HCT116 (cell line): ENCODE results near the gene NCBP2. TPM values are rescaled to one million over a fixed set of nuclear protein-coding genes. Genes with fewer than 3 reads are reported as not detected.

Experiments used
- ATAC-seq: fragments of 200-7000 bp; cut with Tn5 transposase; 2 replicates; pipeline ENCODE4 v1.9.1; 2020; ENCODE audit warnings: mild to moderate bottlenecking, moderate library complexity
- BruUV-seq: library from RNA; stranded (reverse); fragments of 400-500 nt; replicated peaks from 2 replicates; lab custom pipeline; 2021; lab: Mats Ljungman, UMichigan
- CTCF ChIA-PET: fragments of 300-600 bp; sonication (Branson Sonifier 250); formaldehyde crosslinking; loops from one replicate; lab custom pipeline; 2021; ENCODE audit warnings: antibody characterized with exemption; lab: Charles Lee
- POLR2A ChIA-PET: fragments of 300-600, 350-600 bp; sonication (Branson Sonifier 250); formaldehyde crosslinking; loops from one replicate; lab custom pipeline; 2021; ENCODE audit warnings: antibody characterized with exemption; lab: Charles Lee
- RAD21 ChIA-PET, 2 experiments: fragments of 300-600 bp; sonication (Branson Sonifier 250); formaldehyde crosslinking; loops; one replicate each; lab custom pipeline; 2023; ENCODE audit warnings: low total read pairs in 2 of 2; ENCODE audit not compliant: uncharacterized antibody in 2 of 2, unreplicated experiment in 2 of 2, low non-redundant PET in 1 of 2; lab: Charles Lee
- DNase-seq: peaks from one replicate; pipeline ENCODE4 v3.0.0-alpha.2; 2010; ENCODE audit warnings: low read depth, low spot score
- H2AFZ ChIP-seq: fragments of 200-600 bp; shearing (Covaris generic), sonication (generic); 2 replicates; pipeline ENCODE4 v1.6.1; 2017; ENCODE audit warnings: low read depth, mixed run types, mixed read lengths, antibody characterized with exemption, low read length; ENCODE audit not compliant: poor library complexity, severe bottlenecking
- H3K27ac ChIP-seq: 2 replicates; pipeline ENCODE4 v1.5.1; 2012; ENCODE audit warnings: low read depth, low read length
- H3K27me3 ChIP-seq: fragments of 200-600 bp; sonication (generic); 2 replicates; pipeline ENCODE4 v1.6.1; 2016; ENCODE audit warnings: mixed run types, low read length, mixed read lengths; ENCODE audit not compliant: insufficient read depth
- H3K36me3 ChIP-seq, 2 experiments: fragments of 200-500 bp in 1 of 2; fragments of 200-600 bp in 1 of 2; sonication (Bioruptor generic) in 1 of 2; sonication (generic) in 1 of 2; 2 replicates each; pipeline versions ENCODE4 v1.5.1 to v1.6.1; 2014 to 2016; ENCODE audit warnings: low read length in 2 of 2, inconsistent platforms in 1 of 2, mixed read lengths in 1 of 2, mixed run types in 1 of 2; ENCODE audit not compliant: insufficient read depth in 2 of 2, control insufficient read depth in 1 of 2
- H3K4me1 ChIP-seq, 2 experiments: fragments of 200-600 bp in 1 of 2; sonication (generic) in 1 of 2; 2 replicates each; pipeline versions ENCODE4 v1.5.1 to v1.6.1; 2012 to 2017; ENCODE audit warnings: low read length in 2 of 2, inconsistent platforms in 1 of 2, mild to moderate bottlenecking in 1 of 2, mixed read lengths in 1 of 2, mixed run types in 1 of 2, moderate library complexity in 1 of 2; ENCODE audit not compliant: insufficient read depth in 2 of 2, control insufficient read depth in 1 of 2
- H3K4me2 ChIP-seq: fragments of 200-600 bp; sonication (generic); 2 replicates; pipeline ENCODE4 v1.6.1; 2017; ENCODE audit warnings: mixed run types, low read length, mixed read lengths
- H3K4me3 ChIP-seq, 2 experiments: fragments of 200-600 bp in 1 of 2; sonication (generic) in 1 of 2; replicated peaks in 1 of 2; 2 replicates each; pipeline ENCODE4 v1.5.1; 2011 to 2016; ENCODE audit warnings: low read length in 2 of 2, control low read depth in 1 of 2, low read depth in 1 of 2, mild to moderate bottlenecking in 1 of 2, mixed read lengths in 1 of 2, mixed run types in 1 of 2
- H3K79me2 ChIP-seq: fragments of 200-600 bp; sonication (generic); 2 replicates; pipeline ENCODE4 v1.6.1; 2017; ENCODE audit warnings: mild to moderate bottlenecking, mixed run types, low read length, moderate library complexity, mixed read lengths; ENCODE audit not compliant: insufficient read depth
- H3K9ac ChIP-seq: fragments of 200-600 bp; sonication (generic); 2 replicates; pipeline ENCODE4 v1.6.1; 2016; ENCODE audit warnings: low read length, mixed read lengths
- H3K9me2 ChIP-seq: fragments of 200-600 bp; sonication (generic), shearing (Covaris generic); 2 replicates; pipeline ENCODE4 v1.6.1; 2017; ENCODE audit warnings: mixed run types, mild to moderate bottlenecking, moderate library complexity; ENCODE audit not compliant: insufficient read depth
- H3K9me3 ChIP-seq, 2 experiments: fragments of 200-500 bp in 1 of 2; fragments of 200-600 bp in 1 of 2; sonication (Bioruptor generic) in 1 of 2; sonication (generic) in 1 of 2; 2 replicates each; pipeline ENCODE4 v1.6.1; 2014 to 2017; ENCODE audit warnings: low read length in 2 of 2, mixed read lengths in 2 of 2, inconsistent platforms in 1 of 2, low read depth in 1 of 2, mild to moderate bottlenecking in 1 of 2, mixed run types in 1 of 2, moderate library complexity in 1 of 2; ENCODE audit not compliant: control insufficient read depth in 1 of 2, insufficient read depth in 1 of 2
- H4K20me1 ChIP-seq: fragments of 200-600 bp; sonication (generic), shearing (Covaris generic); 2 replicates; pipeline ENCODE4 v1.6.1; 2017; ENCODE audit warnings: mixed run types, mild to moderate bottlenecking, moderate library complexity; ENCODE audit not compliant: insufficient read depth
- CEBPB ChIP-seq: IDR thresholded peaks from 2 replicates; pipeline ENCODE4 v1.6.1; 2012; ENCODE audit warnings: low read depth
- EGR1 ChIP-seq: IDR thresholded peaks from 2 replicates; pipeline ENCODE4 v1.6.1; 2012; ENCODE audit warnings: low read depth
- ELF1 ChIP-seq: IDR thresholded peaks from 2 replicates; pipeline ENCODE4 v1.6.1; 2012; ENCODE audit warnings: low read depth, borderline replicate concordance
- EZH2phosphoT487 ChIP-seq: fragments of 200-600 bp; IDR thresholded peaks from 2 replicates; pipeline ENCODE4 v1.6.1; 2018; ENCODE audit warnings: antibody characterized with exemption, borderline replicate concordance
- FOSL1 ChIP-seq: IDR thresholded peaks from 2 replicates; pipeline ENCODE4 v1.6.1; 2012; ENCODE audit warnings: low read depth
- JUND ChIP-seq: IDR thresholded peaks from 2 replicates; pipeline ENCODE4 v1.6.1; 2012
- POLR2A ChIP-seq: IDR thresholded peaks from 2 replicates; pipeline ENCODE4 v1.7.0; 2011; ENCODE audit warnings: borderline replicate concordance; ENCODE audit not compliant: insufficient read depth, insufficient read length; ENCODE audit errors: extremely low read depth
- POLR2AphosphoS5 ChIP-seq: IDR thresholded peaks from 2 replicates; pipeline ENCODE4 v1.6.1; 2011; ENCODE audit warnings: mild to moderate bottlenecking, low read depth, low read length, moderate library complexity
- SIN3A ChIP-seq: IDR thresholded peaks from 2 replicates; pipeline ENCODE4 v1.6.1; 2012; ENCODE audit warnings: low read depth
- TCF7L2 ChIP-seq: IDR thresholded peaks from 2 replicates; pipeline ENCODE4 v1.7.0; 2011; ENCODE audit warnings: borderline replicate concordance, inconsistent platforms; ENCODE audit not compliant: insufficient read depth, insufficient read length; ENCODE audit errors: extremely low read depth
- YY1 ChIP-seq: IDR thresholded peaks from 2 replicates; pipeline ENCODE4 v1.6.1; 2011; ENCODE audit warnings: low read length, low read depth, moderate library complexity, mild to moderate bottlenecking; ENCODE audit not compliant: insufficient replicate concordance; ENCODE audit errors: extremely low read depth
- ZFX ChIP-seq: fragments of 450-650 bp; IDR thresholded peaks from 2 replicates; pipeline ENCODE4 v1.6.1; 2017
- ZNF274 ChIP-seq: fragments of 200-500 bp; sonication (Bioruptor generic); IDR thresholded peaks from 2 replicates; pipeline ENCODE4 v1.6.1; 2014; ENCODE audit warnings: mild to moderate bottlenecking, low read depth, low read length, inconsistent platforms
- intact Hi-C: fragments of 100-400 bp; cut with micrococcal nuclease; formaldehyde crosslinking; loops from 2 replicates; pipeline ENCODE4 v1.10.0; 2022
- total RNA-seq: library from RNA; stranded (reverse); gene quantifications from one replicate; pipeline ENCODE4 v1.2.1, GENCODE V29; 2021; ENCODE audit not compliant: unreplicated experiment
- TF ChIP-seq, protein P1 (sequence below): IDR thresholded peaks from 2 replicates; pipeline ENCODE4 v1.6.1; 2012; ENCODE audit warnings: low read depth
- TF ChIP-seq, protein P2 (sequence below): IDR thresholded peaks from 2 replicates; pipeline ENCODE4 v1.6.1; 2012
- TF ChIP-seq, protein P3 (sequence below): IDR thresholded peaks from 2 replicates; pipeline ENCODE4 v1.6.1; 2012

Gene NCBP2
- total RNA-seq, 1 experiment from 2014 or later: 82.4 TPM

DNA sequence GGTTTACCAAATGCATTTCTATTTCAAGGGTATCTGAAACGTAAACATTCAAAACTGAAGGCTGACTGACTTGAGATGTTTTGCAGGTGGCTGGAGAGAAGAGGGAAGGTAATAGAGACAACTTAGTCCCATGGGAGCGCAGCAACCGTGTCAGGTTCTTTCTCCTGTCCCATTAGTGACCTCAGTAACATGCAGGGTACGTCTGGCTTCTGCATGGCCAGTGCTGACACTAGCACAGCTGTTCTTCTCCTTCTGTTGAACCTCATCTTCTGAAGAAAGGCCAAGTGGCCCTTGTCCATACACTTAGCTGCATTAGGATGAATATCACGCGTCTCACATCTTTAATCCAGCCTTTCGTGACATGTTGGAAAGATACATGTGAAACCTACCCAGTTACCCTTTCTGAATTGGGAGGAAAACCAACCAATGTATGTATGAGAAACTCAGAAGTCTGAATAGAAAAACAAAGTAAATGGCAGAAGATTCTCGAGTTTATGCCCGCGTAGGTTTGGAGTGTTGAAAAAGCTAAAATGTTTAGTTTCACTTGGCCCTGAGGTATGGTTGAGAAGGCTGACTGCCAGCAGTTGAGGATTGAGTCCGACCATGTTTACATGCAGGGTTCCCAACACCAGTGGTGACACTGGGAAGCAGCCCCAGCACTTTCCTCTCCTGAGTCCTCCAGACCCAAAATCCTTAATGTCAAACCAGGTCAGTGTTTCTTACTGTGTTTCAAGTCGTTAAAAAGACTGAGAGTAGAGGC, 10.3 kb downstream of the NCBP2 start (continued):
- TF ChIP-seq, protein P1, sequence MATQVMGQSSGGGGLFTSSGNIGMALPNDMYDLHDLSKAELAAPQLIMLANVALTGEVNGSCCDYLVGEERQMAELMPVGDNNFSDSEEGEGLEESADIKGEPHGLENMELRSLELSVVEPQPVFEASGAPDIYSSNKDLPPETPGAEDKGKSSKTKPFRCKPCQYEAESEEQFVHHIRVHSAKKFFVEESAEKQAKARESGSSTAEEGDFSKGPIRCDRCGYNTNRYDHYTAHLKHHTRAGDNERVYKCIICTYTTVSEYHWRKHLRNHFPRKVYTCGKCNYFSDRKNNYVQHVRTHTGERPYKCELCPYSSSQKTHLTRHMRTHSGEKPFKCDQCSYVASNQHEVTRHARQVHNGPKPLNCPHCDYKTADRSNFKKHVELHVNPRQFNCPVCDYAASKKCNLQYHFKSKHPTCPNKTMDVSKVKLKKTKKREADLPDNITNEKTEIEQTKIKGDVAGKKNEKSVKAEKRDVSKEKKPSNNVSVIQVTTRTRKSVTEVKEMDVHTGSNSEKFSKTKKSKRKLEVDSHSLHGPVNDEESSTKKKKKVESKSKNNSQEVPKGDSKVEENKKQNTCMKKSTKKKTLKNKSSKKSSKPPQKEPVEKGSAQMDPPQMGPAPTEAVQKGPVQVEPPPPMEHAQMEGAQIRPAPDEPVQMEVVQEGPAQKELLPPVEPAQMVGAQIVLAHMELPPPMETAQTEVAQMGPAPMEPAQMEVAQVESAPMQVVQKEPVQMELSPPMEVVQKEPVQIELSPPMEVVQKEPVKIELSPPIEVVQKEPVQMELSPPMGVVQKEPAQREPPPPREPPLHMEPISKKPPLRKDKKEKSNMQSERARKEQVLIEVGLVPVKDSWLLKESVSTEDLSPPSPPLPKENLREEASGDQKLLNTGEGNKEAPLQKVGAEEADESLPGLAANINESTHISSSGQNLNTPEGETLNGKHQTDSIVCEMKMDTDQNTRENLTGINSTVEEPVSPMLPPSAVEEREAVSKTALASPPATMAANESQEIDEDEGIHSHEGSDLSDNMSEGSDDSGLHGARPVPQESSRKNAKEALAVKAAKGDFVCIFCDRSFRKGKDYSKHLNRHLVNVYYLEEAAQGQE: no peak
- TF ChIP-seq, protein P2, sequence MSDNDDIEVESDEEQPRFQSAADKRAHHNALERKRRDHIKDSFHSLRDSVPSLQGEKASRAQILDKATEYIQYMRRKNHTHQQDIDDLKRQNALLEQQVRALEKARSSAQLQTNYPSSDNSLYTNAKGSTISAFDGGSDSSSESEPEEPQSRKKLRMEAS: no peak
- TF ChIP-seq CEBPB (no peak), EGR1 (no peak), EZH2phosphoT487 (no peak), JUND (no peak), FOSL1 (no peak), SIN3A (no peak)

DNA sequence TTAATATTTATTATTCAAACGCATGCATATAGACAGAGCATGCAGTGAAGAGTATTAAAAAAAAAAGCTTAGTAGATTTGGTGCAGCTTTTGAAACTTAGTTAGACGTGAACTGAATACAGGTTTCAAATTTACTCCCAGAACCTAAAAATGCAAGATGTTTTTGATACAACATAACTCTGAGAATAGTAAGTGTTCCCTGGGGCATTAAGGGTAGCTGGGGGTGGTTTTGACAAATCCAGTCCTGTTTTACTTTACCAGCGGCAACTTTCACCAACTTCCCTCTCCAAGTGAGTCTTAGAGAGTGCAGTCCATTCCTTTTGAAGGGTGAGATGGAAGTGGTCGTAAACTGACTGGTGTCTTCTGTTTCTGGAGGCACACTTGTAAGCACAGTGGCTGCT, 11.2 kb downstream of the NCBP2 start:
- H3K4me2 ChIP-seq: no peak overlapping the region
- H3K27ac ChIP-seq: no peak overlapping the region
- H3K4me1 ChIP-seq: no peaks in the 10 kb centered on the region
- no peak overlapping the region for H3K9ac ChIP-seq
- peaks cover 25 to 40% of the 10 kb centered on the region in 2 experiments for H3K36me3 ChIP-seq
- H3K9me2 ChIP-seq: no peaks in the 10 kb centered on the region
- H2AFZ ChIP-seq: no peak overlapping the region
- no peak overlapping the region for H3K4me3 ChIP-seq
- TF ChIP-seq ZNF274 (no peak), YY1 (no peak), TCF7L2 (no peak), ZFX (no peak), POLR2AphosphoS5 (no peak), SIN3A (no peak), JUND (no peak), POLR2A (no peak), ELF1 (no peak)
- TF ChIP-seq, protein P3, sequence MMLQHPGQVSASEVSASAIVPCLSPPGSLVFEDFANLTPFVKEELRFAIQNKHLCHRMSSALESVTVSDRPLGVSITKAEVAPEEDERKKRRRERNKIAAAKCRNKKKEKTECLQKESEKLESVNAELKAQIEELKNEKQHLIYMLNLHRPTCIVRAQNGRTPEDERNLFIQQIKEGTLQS: no peak
- TF ChIP-seq, protein P2: no peak
- H3K79me2 ChIP-seq: peaks cover 4% of the 10 kb centered on the region
- H3K27me3 ChIP-seq: no peaks in the 10 kb centered on the region
- H3K9me3 ChIP-seq: no peaks in the 10 kb centered on the region
- no TSS peak for BruUV-seq
- CTCF ChIA-PET: no interaction called here
- ATAC-seq: no peak
- RAD21 ChIA-PET: no interaction called here
- intact Hi-C loops: no loop called here
- POLR2A ChIA-PET: no interaction called here
- no peak for DNase-seq
- no peaks in the 10 kb centered on the region for H4K20me1 ChIP-seq
